Tibial artery (tissue), 4 donors: Measurements from ENCODE around the gene ZRANB3.

ENCODE experiments used
- DNase-seq, 2 donors: peaks; one replicate each; pipeline ENCODE4 v3.0.0-alpha.2; 2019
- H3K27ac ChIP-seq, 2 donors: fragments of 200-600 bp; sonication (generic) in 1 of 2; 1 replicate in 1 of 2; 2 replicates in 1 of 2; pipeline ENCODE4 v1.5.1; 2018 to 2019; ENCODE audit warnings: mild to moderate bottlenecking in 1 of 2
- H3K27me3 ChIP-seq, 2 donors: fragments of 200-600 bp; sonication (generic) in 1 of 2; one replicate each; pipeline versions ENCODE4 v1.5.1 to v1.6.0; 2016 to 2019
- H3K36me3 ChIP-seq, 3 donors: fragments of 200-600 bp; sonication (generic) in 2 of 3; one replicate each; pipeline ENCODE4 v1.5.1; 2016 to 2019; ENCODE audit warnings: mild to moderate bottlenecking in 2 of 3
- H3K4me1 ChIP-seq, 4 donors: fragments of 200-600 bp; sonication (generic) in 2 of 4; 1 replicate in 3 of 4; 2 replicates in 1 of 4; pipeline ENCODE4 v1.5.1; 2016 to 2019
- H3K4me3 ChIP-seq, 2 donors: fragments of 200-600 bp; sonication (generic) in 1 of 2; 1 replicate in 1 of 2; 2 replicates in 1 of 2; pipeline ENCODE4 v1.5.1; 2018 to 2019; ENCODE audit warnings: mild to moderate bottlenecking in 2 of 2
- H3K9me3 ChIP-seq, 3 donors: fragments of 200-600 bp; sonication (generic) in 1 of 3; one replicate each; pipeline ENCODE4 v1.5.1; 2016 to 2019
- CTCF ChIP-seq, 2 experiments: fragments of 200-600 bp in 1 of 2; fragments of 450-650 bp in 1 of 2; IDR thresholded peaks; one replicate each; pipeline ENCODE4 v1.5.1; 2017 to 2019; ENCODE audit warnings: antibody characterized with exemption in 2 of 2, mild to moderate bottlenecking in 1 of 2, moderate library complexity in 1 of 2
- intact Hi-C: fragments of 100-400 bp; cut with DNase I; formaldehyde crosslinking; loops from one replicate; pipeline ENCODE4 v1.15.0; 2023; ENCODE audit warnings: low total_unique reads

Gene ZRANB3

GRCh38 chr2:135149251-135149650 is 381.8 kb downstream of the ZRANB3 start:
- H3K36me3 ChIP-seq, result peaks cover 44 to 56% (median 47%) of the 10 kb centered on the region in 3 donors
- no peak for TF ChIP-seq CTCF (IDR thresholded peaks at IDR 0.05)
- H3K4me3 ChIP-seq, result no peak overlapping the region
- no peak overlapping the region for H3K27ac ChIP-seq
- no peaks in the 10 kb centered on the region for H3K27me3 ChIP-seq
- no peaks in the 10 kb centered on the region for H3K9me3 ChIP-seq
- H3K4me1 ChIP-seq, result no peaks in the 10 kb centered on the region
- DNase-seq, result no peak
- intact Hi-C loops, result no loop called here

GRCh38 chr2:135144343-135144742 is 386.7 kb downstream of the ZRANB3 start:
- H3K9me3 ChIP-seq, result peaks cover 0 to 4% (median 0%) of the 10 kb centered on the region in 3 donors
- intact Hi-C loops, result no loop called here
- no peak for TF ChIP-seq CTCF (IDR thresholded peaks at IDR 0.05)
- no peak overlapping the region for H3K4me3 ChIP-seq
- H3K4me1 ChIP-seq, result no peaks in the 10 kb centered on the region
- H3K27me3 ChIP-seq, result no peaks in the 10 kb centered on the region
- H3K36me3 ChIP-seq, result peaks cover 36 to 47% (median 43%) of the 10 kb centered on the region in 3 donors
- no peak for DNase-seq
- H3K27ac ChIP-seq, result no peak overlapping the region

GRCh38 chr2:135142323-135142722 is 388.7 kb downstream of the ZRANB3 start:
- Histone ChIP-seq H3K27me3 (no peaks in the 10 kb centered on the region), H3K4me3 (no peak overlapping the region), H3K4me1 (no peaks in the 10 kb centered on the region), H3K9me3 (peaks cover 0 to 4% (median 0%) of the 10 kb centered on the region in 3 donors), H3K36me3 (peaks cover 49 to 52% (median 52%) of the 10 kb centered on the region in 3 donors), H3K27ac (no peak overlapping the region)
- intact Hi-C loops, result no loop called here
- TF ChIP-seq CTCF (IDR thresholded peaks at IDR 0.05), result no peak
- no peak for DNase-seq

- Histone ChIP-seq H3K9me3 (peaks cover 0 to 4% (median 0%) of the 10 kb centered on the region in 3 donors), H3K4me1 (no peaks in the 10 kb centered on the region), H3K36me3 (peaks cover 66 to 69% (median 66%) of the 10 kb centered on the region in 3 donors), H3K27ac (no peak overlapping the region), H3K27me3 (no peaks in the 10 kb centered on the region), H3K4me3 (no peak overlapping the region)
- no peak for TF ChIP-seq CTCF (IDR thresholded peaks at IDR 0.05)
- intact Hi-C loops, result no loop called here
- DNase-seq, result no peak
Observed at GRCh38 chr2:135140606-135141005, 390.4 kb downstream of the ZRANB3 start.

GRCh38 chr2:135132314-135132713 is 398.7 kb downstream of the ZRANB3 start:
- Histone ChIP-seq H3K27ac (no peak overlapping the region), H3K4me3 (no peak overlapping the region), H3K36me3 (peaks cover 67 to 81% (median 81%) of the 10 kb centered on the region in 3 donors), H3K9me3 (no peaks in the 10 kb centered on the region), H3K27me3 (no peaks in the 10 kb centered on the region), H3K4me1 (no peaks in the 10 kb centered on the region)
- no peak for DNase-seq
- no peak for TF ChIP-seq CTCF (IDR thresholded peaks at IDR 0.05)
- intact Hi-C loops, result loop anchor here (5.0 kb wide), 1 partner anchor 255 kb away; no protein-coding TSS in a partner anchor

GRCh38 chr2:135130751-135131150 is 400.3 kb downstream of the ZRANB3 start:
- no peak overlapping the region for H3K4me3 ChIP-seq
- peaks cover 64 to 81% (median 76%) of the 10 kb centered on the region in 3 donors for H3K36me3 ChIP-seq
- DNase-seq, result no peak
- no peaks in the 10 kb centered on the region for H3K4me1 ChIP-seq
- intact Hi-C loops, result loop anchor here (5.0 kb wide), 1 partner anchor 257 kb away; no protein-coding TSS in a partner anchor
- H3K27ac ChIP-seq, result no peak overlapping the region
- no peaks in the 10 kb centered on the region for H3K27me3 ChIP-seq
- no peaks in the 10 kb centered on the region for H3K9me3 ChIP-seq
- no peak for TF ChIP-seq CTCF (IDR thresholded peaks at IDR 0.05)
